ENCODE data around the gene YOD1.

DNA sequence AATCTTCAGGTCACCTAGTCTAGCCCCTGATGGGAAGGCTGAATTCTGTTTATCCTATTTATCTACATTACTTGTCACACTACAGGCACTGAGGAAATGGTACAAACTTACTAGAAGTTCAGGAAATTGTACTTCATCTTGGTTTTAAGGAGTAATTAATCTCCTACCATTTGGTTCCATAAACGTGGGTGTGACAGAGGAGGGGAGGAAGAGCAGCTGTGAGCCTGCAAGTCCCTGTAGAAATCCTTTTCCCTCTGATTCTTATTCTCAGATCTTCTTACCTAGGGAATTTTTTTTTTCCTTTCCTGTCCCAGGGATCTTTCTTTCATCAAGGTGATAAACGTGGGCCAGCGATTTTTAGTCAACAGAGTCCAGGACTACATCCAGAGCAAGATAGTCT lies 16.2 kb upstream of the YOD1 start:
- TF ChIP-seq, protein P1, sequence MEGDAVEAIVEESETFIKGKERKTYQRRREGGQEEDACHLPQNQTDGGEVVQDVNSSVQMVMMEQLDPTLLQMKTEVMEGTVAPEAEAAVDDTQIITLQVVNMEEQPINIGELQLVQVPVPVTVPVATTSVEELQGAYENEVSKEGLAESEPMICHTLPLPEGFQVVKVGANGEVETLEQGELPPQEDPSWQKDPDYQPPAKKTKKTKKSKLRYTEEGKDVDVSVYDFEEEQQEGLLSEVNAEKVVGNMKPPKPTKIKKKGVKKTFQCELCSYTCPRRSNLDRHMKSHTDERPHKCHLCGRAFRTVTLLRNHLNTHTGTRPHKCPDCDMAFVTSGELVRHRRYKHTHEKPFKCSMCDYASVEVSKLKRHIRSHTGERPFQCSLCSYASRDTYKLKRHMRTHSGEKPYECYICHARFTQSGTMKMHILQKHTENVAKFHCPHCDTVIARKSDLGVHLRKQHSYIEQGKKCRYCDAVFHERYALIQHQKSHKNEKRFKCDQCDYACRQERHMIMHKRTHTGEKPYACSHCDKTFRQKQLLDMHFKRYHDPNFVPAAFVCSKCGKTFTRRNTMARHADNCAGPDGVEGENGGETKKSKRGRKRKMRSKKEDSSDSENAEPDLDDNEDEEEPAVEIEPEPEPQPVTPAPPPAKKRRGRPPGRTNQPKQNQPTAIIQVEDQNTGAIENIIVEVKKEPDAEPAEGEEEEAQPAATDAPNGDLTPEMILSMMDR (IDR thresholded peaks at IDR 0.05; ENCODE audit: borderline replicate concordance, extremely low read depth, low read length, poor library complexity, severe bottlenecking) = no peak
- TF ChIP-seq EZH2 (IDR thresholded peaks at IDR 0.05; ENCODE audit: borderline replicate concordance, low read depth, low read length, severe bottlenecking) = no peak
